Neutrophil (primary cell): Measurements from ENCODE around the gene C9orf43.

ENCODE experiments used
- H3K27ac ChIP-seq: fragments of 200-600 bp; sonication (generic); 2 replicates; pipeline ENCODE4 v1.5.1; 2016; ENCODE audit warnings: mild to moderate bottlenecking, moderate library complexity
- H3K27me3 ChIP-seq: fragments of 200-600 bp; sonication (generic); 2 replicates; pipeline ENCODE4 v1.6.0; 2016; ENCODE audit warnings: mild to moderate bottlenecking
- H3K36me3 ChIP-seq: fragments of 200-600 bp; sonication (generic); 2 replicates; pipeline ENCODE4 v1.5.1; 2017
- H3K4me1 ChIP-seq, 2 experiments: fragments of 200-600 bp in 1 of 2; sonication (generic) in 1 of 2; 1 replicate in 1 of 2; 2 replicates in 1 of 2; pipeline versions ENCODE4 v1.5.1 to v1.6.1; 2013 to 2016; ENCODE audit warnings: low read depth in 1 of 2, low read length in 1 of 2, mild to moderate bottlenecking in 1 of 2, moderate library complexity in 1 of 2; ENCODE audit not compliant: control insufficient read depth in 1 of 2, insufficient read depth in 1 of 2
- H3K4me3 ChIP-seq, 2 experiments: fragments of 200-600 bp in 1 of 2; sonication (generic) in 1 of 2; 1 replicate in 1 of 2; 2 replicates in 1 of 2; pipeline ENCODE4 v1.5.1; 2013 to 2016; ENCODE audit warnings: low read depth in 1 of 2, low read length in 1 of 2, mild to moderate bottlenecking in 1 of 2, moderate library complexity in 1 of 2
- H3K9me3 ChIP-seq: fragments of 200-600 bp; sonication (generic); 2 replicates; pipeline ENCODE4 v1.5.1; 2016
- TF ChIP-seq, protein P1 (sequence below): fragments of 200-600 bp; sonication (generic); IDR thresholded peaks from 2 replicates; pipeline ENCODE4 v1.5.1; 2016; ENCODE audit warnings: antibody characterized with exemption

Gene C9orf43

DNA sequence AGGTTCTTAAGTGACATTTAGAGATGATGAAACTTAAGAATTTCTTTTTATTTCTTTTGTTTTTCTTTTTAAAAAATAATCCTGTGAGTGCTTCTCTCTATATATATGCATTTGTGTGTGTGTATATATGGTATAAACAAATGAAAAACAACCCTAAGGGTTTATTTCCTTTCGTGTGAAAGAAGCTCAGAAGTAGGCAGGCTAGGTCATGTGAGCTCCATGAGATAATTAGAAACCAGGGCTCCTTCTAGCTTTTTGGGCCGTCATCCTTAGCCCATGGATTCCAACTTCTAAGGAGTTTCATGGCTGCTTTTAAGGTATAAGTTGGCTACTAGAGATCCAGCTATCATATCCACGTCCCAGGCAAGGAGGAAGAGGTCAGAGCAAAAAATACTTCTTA is 11.2 kb downstream of the C9orf43 start:
- Histone ChIP-seq H3K4me3 (no peak overlapping the region), H3K27me3 (no peaks in the 10 kb centered on the region), H3K9me3 (no peaks in the 10 kb centered on the region), H3K36me3 (no peaks in the 10 kb centered on the region), H3K4me1 (no peaks in the 10 kb centered on the region), H3K27ac (no peak overlapping the region)
- TF ChIP-seq, protein P1, sequence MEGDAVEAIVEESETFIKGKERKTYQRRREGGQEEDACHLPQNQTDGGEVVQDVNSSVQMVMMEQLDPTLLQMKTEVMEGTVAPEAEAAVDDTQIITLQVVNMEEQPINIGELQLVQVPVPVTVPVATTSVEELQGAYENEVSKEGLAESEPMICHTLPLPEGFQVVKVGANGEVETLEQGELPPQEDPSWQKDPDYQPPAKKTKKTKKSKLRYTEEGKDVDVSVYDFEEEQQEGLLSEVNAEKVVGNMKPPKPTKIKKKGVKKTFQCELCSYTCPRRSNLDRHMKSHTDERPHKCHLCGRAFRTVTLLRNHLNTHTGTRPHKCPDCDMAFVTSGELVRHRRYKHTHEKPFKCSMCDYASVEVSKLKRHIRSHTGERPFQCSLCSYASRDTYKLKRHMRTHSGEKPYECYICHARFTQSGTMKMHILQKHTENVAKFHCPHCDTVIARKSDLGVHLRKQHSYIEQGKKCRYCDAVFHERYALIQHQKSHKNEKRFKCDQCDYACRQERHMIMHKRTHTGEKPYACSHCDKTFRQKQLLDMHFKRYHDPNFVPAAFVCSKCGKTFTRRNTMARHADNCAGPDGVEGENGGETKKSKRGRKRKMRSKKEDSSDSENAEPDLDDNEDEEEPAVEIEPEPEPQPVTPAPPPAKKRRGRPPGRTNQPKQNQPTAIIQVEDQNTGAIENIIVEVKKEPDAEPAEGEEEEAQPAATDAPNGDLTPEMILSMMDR, result no peak

DNA sequence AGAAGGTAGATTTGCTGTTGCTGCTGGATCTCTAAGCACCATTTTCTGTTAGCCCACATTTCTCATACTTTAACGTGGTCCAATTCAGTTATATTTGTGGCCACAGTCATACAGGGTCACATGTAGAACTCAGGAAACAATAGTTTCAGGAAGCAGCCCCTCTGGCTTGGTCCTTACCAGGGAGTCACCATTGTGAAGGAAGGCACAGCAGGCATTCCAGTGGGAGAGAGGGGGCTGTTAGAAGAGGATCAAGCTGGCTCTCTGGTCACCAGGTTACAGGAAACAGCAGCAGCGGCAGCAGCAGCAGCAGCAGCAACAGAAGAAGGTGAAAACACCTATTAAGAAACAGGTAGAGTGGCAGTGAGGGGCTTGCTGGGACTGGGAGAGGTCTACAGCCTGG is 14.5 kb downstream of the C9orf43 start:
- Histone ChIP-seq H3K27ac (no peak overlapping the region), H3K4me3 (no peak overlapping the region), H3K9me3 (no peaks in the 10 kb centered on the region), H3K27me3 (no peaks in the 10 kb centered on the region), H3K4me1 (peaks cover 7 to 9% of the 10 kb centered on the region in 2 experiments), H3K36me3 (no peaks in the 10 kb centered on the region)
- TF ChIP-seq, protein P1, result no peak

DNA sequence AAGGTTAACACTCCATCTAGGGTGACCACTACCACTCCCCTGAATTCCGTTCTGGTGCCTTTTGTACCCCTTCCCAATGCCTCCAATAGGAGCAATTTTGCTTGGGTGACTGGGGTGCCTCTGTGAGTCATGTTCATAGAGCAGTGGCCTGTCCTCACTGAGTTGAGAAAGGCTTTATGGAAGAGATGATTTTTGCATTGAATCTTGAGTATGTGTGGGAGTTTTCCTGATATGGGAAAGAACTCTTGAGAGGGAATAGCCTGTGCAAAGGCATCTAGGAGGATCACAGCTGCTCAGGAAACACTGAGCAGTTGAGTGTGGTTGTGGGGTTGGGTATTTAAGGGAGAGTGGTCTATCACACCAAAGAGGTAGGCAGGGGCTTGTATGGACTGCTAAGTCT is 16.2 kb downstream of the C9orf43 start:
- TF ChIP-seq, protein P1, result no peak
- H3K27ac ChIP-seq, result no peak overlapping the region
- H3K27me3 ChIP-seq, result no peaks in the 10 kb centered on the region
- H3K4me1 ChIP-seq, result peaks cover 7 to 9% of the 10 kb centered on the region in 2 experiments
- H3K36me3 ChIP-seq, result no peaks in the 10 kb centered on the region
- H3K4me3 ChIP-seq, result no peak overlapping the region
- H3K9me3 ChIP-seq, result no peaks in the 10 kb centered on the region

DNA sequence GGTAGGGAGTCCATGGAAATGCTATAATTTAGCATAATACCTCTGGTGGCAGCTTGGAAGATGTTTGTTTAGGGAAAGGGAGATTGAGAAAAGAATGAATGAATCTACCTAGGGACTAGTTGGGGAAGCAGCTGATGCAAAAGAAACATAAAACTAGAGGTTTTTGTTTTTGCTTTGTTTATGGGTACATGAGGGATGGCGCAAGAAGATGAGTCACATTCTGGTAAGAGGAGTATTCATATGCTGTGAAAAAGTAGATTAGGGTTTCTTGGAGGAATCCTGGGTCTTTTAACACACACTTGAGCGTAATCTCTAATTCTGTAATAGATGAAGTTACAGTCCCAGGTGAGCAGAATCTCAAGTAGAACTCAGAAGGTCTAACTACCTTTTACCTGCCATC is 17.1 kb downstream of the C9orf43 start:
- Histone ChIP-seq H3K4me1 (peaks cover 7 to 9% of the 10 kb centered on the region in 2 experiments), H3K36me3 (no peaks in the 10 kb centered on the region), H3K27ac (no peak overlapping the region), H3K4me3 (no peak overlapping the region), H3K27me3 (no peaks in the 10 kb centered on the region), H3K9me3 (no peaks in the 10 kb centered on the region)
- TF ChIP-seq, protein P1, result no peak

DNA sequence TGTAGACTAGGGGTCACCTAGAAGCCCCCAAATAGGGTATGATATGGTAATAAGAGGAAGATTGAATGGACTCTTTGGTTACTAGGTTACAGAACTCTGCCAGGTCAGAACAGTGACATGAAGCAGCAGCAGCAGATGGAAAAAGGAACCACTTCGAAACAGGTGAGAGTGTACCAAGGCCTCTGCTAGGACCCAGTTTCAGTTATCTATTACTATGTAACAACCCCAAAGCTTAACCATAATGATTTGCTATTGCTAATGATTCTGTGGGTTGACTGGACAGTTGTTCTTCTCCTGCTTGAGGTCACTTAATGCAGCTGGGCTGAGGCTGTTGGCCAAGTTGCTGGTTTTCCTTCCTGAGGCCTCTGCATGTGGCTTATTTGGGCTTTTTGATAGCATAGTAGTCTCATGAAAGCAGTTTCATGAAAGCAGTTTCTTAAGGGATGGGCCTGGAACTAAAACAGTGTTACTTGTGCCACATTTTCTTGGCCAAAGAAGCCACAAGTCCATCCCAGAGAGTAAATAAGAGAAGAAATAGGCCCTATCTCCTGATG is 17.6 kb downstream of the C9orf43 start:
- TF ChIP-seq, protein P1, result no peak
- Histone ChIP-seq H3K4me3 (no peak overlapping the region), H3K9me3 (no peaks in the 10 kb centered on the region), H3K27me3 (no peaks in the 10 kb centered on the region), H3K36me3 (no peaks in the 10 kb centered on the region), H3K27ac (no peak overlapping the region), H3K4me1 (peaks cover 7 to 9% of the 10 kb centered on the region in 2 experiments)

DNA sequence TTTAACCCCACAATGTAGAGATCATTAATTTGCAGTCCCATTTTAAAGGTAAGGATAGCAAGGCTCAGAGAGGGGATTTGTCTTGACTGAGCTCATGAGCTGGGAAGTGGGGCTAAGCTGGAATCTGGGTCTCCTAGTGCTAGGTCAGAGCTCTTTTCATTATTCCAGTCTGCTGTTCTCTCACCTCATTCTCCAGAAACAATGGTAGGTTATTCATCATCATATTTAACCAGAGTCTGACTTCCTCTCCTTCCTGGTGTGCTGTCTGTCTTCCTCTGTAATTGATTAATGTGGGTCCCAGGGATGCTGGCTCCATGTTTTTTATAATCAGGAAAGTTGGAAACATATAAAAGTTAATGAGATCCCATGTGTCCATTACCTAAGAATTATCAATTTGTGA is 20.6 kb downstream of the C9orf43 start:
- Histone ChIP-seq H3K27me3 (no peaks in the 10 kb centered on the region), H3K9me3 (no peaks in the 10 kb centered on the region), H3K4me1 (peaks cover 7 to 9% of the 10 kb centered on the region in 2 experiments), H3K4me3 (no peak overlapping the region), H3K27ac (no peak overlapping the region), H3K36me3 (no peaks in the 10 kb centered on the region)
- TF ChIP-seq, protein P1, result no peak
